ENCODE results near the gene GPR161.
"Not testable (repeated sequence)": the region's sequence is repeated elsewhere in the genome, so short reads cannot be mapped to it uniquely, and the experiment has no call there.

GPR161 gene, protein sequence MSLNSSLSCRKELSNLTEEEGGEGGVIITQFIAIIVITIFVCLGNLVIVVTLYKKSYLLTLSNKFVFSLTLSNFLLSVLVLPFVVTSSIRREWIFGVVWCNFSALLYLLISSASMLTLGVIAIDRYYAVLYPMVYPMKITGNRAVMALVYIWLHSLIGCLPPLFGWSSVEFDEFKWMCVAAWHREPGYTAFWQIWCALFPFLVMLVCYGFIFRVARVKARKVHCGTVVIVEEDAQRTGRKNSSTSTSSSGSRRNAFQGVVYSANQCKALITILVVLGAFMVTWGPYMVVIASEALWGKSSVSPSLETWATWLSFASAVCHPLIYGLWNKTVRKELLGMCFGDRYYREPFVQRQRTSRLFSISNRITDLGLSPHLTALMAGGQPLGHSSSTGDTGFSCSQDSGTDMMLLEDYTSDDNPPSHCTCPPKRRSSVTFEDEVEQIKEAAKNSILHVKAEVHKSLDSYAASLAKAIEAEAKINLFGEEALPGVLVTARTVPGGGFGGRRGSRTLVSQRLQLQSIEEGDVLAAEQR

GRCh38 chr1:168136709-168137514 is at the start of gene GPR161:
GPR161 (minus strand) TSS chr1:168136930; CDS start chr1:168104850, 32,080 bp downstream.
- peaks cover 17 to 24% of the 10 kb centered on the region in 2 donors for H3K27me3 Mint-ChIP-seq

GRCh38 chr1:168181063-168181720 is 44.5 kb upstream of the GPR161 start:
- not testable (repeated sequence) for H3K4me1 Mint-ChIP-seq; ATAC-seq (replicated peaks); H3K4me3 Mint-ChIP-seq

More at GRCh38 chr1:168136709-168137514, at the start of gene GPR161:
- peak within 1 kb of the TSS; percentile 78 for H3K27ac Mint-ChIP-seq
- H3K4me1 Mint-ChIP-seq, result peaks cover 23 to 26% of the 10 kb centered on the region in 2 donors
- DNase-seq (no peak), ATAC-seq (replicated peaks) (peak; percentile 41 to 57)
- peak within 1 kb of the TSS; percentile 89 to 90 for H3K4me3 Mint-ChIP-seq
- H3K9me3 Mint-ChIP-seq, result no peaks in the 10 kb centered on the region
- peaks cover 3 to 4% of the 10 kb centered on the region in 2 donors for H3K36me3 Mint-ChIP-seq

GRCh38 chr1:168180148-168180524 is 43.4 kb upstream of the GPR161 start:
- no peaks in the 10 kb centered on the region for H3K9me3 Mint-ChIP-seq
- DNase-seq (no peak), ATAC-seq (replicated peaks) (no peak)
- peaks cover 4 to 6% of the 10 kb centered on the region in 2 donors for H3K27me3 Mint-ChIP-seq
- H3K27ac Mint-ChIP-seq, result no peak overlapping the region
- peaks cover 1 to 4% of the 10 kb centered on the region in 2 donors for H3K36me3 Mint-ChIP-seq
- H3K4me3 Mint-ChIP-seq, result no peak overlapping the region
- peaks cover 0 to 5% of the 10 kb centered on the region in 2 donors for H3K4me1 Mint-ChIP-seq

More at GRCh38 chr1:168181063-168181720, 44.5 kb upstream of the GPR161 start:
- not testable (repeated sequence) for H3K9me3 Mint-ChIP-seq, DNase-seq, H3K27ac Mint-ChIP-seq, H3K36me3 Mint-ChIP-seq, H3K27me3 Mint-ChIP-seq

GRCh38 chr1:168179438-168180147 is 42.9 kb upstream of the GPR161 start:
- peaks cover 0 to 4% of the 10 kb centered on the region in 2 donors for H3K36me3 Mint-ChIP-seq
- H3K4me3 Mint-ChIP-seq, result no peak overlapping the region
- peaks cover 9 to 11% of the 10 kb centered on the region in 2 donors for H3K27me3 Mint-ChIP-seq
- no peak overlapping the region for H3K27ac Mint-ChIP-seq
- ATAC-seq (replicated peaks), result peak; percentile 17 to 31
- no peaks in the 10 kb centered on the region for H3K9me3 Mint-ChIP-seq
- peaks cover 0 to 5% of the 10 kb centered on the region in 2 donors for H3K4me1 Mint-ChIP-seq
- no peak for DNase-seq

GRCh38 chr1:168178638-168179437 is 42.1 kb upstream of the GPR161 start, which contains the start of gene TIPRL:
TIPRL (plus strand) TSS chr1:168178962; CDS start chr1:168179078, 116 bp downstream.
- H3K27me3 Mint-ChIP-seq, result peaks cover 9 to 14% of the 10 kb centered on the region in 2 donors
- peak; percentile 96 for DNase-seq
- peaks cover 0 to 2% of the 10 kb centered on the region in 2 donors for H3K36me3 Mint-ChIP-seq
- peaks cover 0 to 3% of the 10 kb centered on the region in 2 donors for H3K4me1 Mint-ChIP-seq
- peak; percentile 86 to 90 for ATAC-seq (replicated peaks)
- no peak within 1 kb of the TSS for H3K27ac Mint-ChIP-seq
- H3K4me3 Mint-ChIP-seq, result no peak within 1 kb of the TSS
- H3K9me3 Mint-ChIP-seq, result no peaks in the 10 kb centered on the region

DNA sequence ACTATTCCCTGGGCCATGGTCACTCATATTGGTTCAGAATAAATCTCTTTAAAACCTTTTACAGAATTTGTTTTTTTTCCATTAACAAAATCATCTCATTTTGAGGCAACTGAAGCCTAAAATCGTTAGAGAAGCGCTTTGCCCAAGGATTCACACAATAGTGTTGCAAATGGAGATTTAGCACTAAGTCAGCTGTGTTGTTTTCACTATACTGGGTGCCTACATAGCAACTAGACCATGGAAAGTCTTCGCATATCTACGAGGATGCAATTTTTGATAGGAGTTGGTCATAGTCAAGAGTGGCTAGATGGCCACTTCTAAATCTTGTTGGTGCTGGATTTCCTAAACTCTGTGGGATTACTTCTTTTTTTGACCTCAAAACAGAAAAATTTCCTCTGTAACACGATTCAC is 41.5 kb upstream of the GPR161 start:
- Mint-ChIP-seq H3K9me3 (no peaks in the 10 kb centered on the region), H3K36me3 (no peaks in the 10 kb centered on the region), H3K27me3 (peaks cover 15 to 20% of the 10 kb centered on the region in 2 donors), H3K4me1 (peaks cover 0 to 2% of the 10 kb centered on the region in 2 donors), H3K4me3 (no peak overlapping the region), H3K27ac (no peak overlapping the region)
- peak in 1 of 2 donors; percentile 2 for ATAC-seq (replicated peaks)
- no peak for DNase-seq

DNA sequence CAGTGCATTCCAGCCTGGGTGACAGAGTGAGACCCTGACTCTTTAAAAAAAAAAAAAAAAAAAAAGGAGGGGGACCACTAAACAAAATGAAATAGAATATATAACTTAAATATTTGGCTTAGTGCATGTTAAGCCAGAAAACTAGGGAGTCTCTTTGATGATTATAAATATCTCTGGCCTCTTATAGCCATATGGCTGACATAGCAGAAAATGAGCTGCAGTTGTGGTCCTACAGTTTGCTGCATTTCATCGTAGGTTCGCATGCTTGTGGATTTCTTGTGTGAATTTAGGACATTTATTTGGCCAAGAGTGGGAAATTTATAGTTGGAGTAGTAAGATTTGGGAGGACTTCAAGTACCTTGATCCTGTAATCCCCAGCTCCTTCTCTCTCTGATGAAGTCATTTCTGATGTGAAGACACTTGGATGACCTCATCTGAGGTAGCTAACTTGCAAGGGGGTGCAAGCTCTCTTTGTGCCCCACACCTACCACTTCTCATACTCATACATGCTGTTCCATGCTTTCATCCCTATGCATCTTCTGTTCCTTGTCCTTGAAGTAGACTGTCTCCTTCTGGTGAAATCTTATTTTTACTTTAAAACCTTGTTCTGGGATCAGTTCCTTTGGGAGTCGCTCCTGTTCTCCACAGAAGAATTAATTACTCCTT is 35.7 kb upstream of the GPR161 start:
- peaks cover 2 to 5% of the 10 kb centered on the region in 2 donors for H3K9me3 Mint-ChIP-seq
- H3K27me3 Mint-ChIP-seq, result peaks cover 18 to 20% of the 10 kb centered on the region in 2 donors
- H3K4me1 Mint-ChIP-seq, result peaks cover 6 to 15% of the 10 kb centered on the region in 2 donors
- H3K27ac Mint-ChIP-seq, result no peak overlapping the region
- DNase-seq (no peak), ATAC-seq (replicated peaks) (no peak)
- H3K36me3 Mint-ChIP-seq, result peaks cover 2 to 4% of the 10 kb centered on the region in 2 donors
- H3K4me3 Mint-ChIP-seq, result no peak overlapping the region

DNA sequence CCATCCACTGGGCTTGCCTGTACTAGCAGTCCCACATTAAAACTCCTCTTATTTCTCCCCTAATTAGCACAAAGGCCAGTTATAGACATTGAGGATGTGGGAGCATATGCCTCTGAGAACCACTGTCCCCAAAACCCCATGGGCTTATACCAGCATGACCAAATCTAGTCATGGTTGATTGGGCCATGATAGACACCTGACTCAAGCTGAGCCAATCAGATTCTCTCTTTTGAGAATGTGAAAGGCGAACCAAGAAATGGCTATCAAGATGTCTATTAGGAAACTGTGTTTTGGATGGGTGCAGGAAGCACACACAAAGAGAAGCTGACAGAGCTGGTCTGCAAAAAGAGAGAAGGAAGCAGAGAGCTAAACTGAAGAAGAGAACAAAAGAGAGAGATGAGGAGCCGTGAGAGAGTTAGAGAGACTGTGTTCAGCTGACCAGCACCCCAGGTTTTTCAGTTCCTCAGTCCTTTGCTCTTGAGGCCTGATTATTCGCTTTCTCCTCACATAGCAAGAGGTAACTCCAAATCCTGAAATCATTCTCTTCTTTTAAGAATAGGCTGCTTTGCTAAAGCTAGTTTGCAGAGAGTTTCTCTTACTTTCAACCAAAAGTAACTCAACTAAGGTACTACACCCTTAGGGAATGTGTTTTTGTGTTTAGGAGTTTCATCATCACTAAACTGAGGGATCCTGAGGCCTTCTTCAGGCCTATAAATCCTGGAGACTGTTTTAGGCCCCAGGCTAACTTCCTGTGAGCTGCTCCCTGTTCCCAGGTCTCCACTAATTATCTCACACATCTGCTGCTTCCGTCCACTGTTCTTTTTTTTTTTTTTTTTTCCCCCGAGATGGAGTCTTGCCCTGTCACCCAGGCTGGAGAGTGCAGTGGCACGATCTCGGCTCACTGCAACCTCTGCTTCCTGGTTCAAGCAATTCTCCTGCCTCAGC is 34.1 kb upstream of the GPR161 start:
- peak overlapping the region; percentile 88 for H3K27ac Mint-ChIP-seq
- H3K36me3 Mint-ChIP-seq, result peaks cover 2 to 4% of the 10 kb centered on the region in 2 donors
- H3K9me3 Mint-ChIP-seq, result peaks cover 2 to 5% of the 10 kb centered on the region in 2 donors
- H3K4me1 Mint-ChIP-seq, result peaks cover 6 to 15% of the 10 kb centered on the region in 2 donors
- ATAC-seq (replicated peaks) (peak; percentile 90 to 93), DNase-seq (no peak)
- H3K4me3 Mint-ChIP-seq, result peak overlapping the region in 1 of 2 donors; percentile 41
- peaks cover 18 to 20% of the 10 kb centered on the region in 2 donors for H3K27me3 Mint-ChIP-seq

- DNase-seq, result no peak
- Mint-ChIP-seq H3K27ac (no peak overlapping the region), H3K27me3 (no peaks in the 10 kb centered on the region), H3K4me3 (no peak overlapping the region), H3K9me3 (peaks cover 2 to 5% of the 10 kb centered on the region in 2 donors), H3K4me1 (peaks cover 14 to 39% of the 10 kb centered on the region in 2 donors), H3K36me3 (peaks cover 2 to 4% of the 10 kb centered on the region in 2 donors)
- ATAC-seq (replicated peaks), result no peak
Measured at GRCh38 chr1:168167806-168168205, 31.1 kb upstream of the GPR161 start.

GRCh38 chr1:168164771-168165170 is 28.0 kb upstream of the GPR161 start:
- DNase-seq, result no peak
- ATAC-seq (replicated peaks), result peak in 1 of 2 donors; percentile 20
- Mint-ChIP-seq H3K27me3 (peaks cover 0 to 5% of the 10 kb centered on the region in 2 donors), H3K27ac (no peak overlapping the region), H3K9me3 (peaks cover 12 to 14% of the 10 kb centered on the region in 2 donors), H3K36me3 (peaks cover 7 to 8% of the 10 kb centered on the region in 2 donors), H3K4me1 (peaks cover 7 to 24% of the 10 kb centered on the region in 2 donors), H3K4me3 (no peak overlapping the region)

DNA sequence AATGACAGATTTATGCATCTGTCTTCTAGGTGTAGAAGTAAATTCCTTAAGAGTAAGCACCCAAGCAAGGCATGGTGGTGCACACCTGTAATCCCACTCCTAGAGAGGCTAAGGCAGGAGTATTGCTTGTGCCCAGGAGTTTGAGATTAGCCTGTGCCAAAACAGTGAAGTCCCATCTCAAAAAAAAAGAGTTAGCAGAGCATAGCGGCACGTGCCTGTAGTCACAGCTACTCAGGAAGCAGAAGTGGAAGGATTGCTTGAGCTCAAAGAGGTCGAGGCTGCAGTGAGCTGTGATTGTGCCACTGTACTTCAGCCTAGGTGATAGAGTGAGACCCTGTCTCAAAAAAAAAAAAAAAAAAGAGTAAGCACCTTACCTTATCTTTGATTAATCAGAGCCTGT is 26.9 kb upstream of the GPR161 start:
- H3K36me3 Mint-ChIP-seq, result peaks cover 9 to 15% of the 10 kb centered on the region in 2 donors
- H3K4me3 Mint-ChIP-seq, result no peak overlapping the region
- peaks cover 7 to 24% of the 10 kb centered on the region in 2 donors for H3K4me1 Mint-ChIP-seq
- no peak overlapping the region for H3K27ac Mint-ChIP-seq
- ATAC-seq (replicated peaks) (peak; percentile 53 to 64), DNase-seq (no peak)
- peaks cover 16 to 17% of the 10 kb centered on the region in 2 donors for H3K9me3 Mint-ChIP-seq
- H3K27me3 Mint-ChIP-seq, result peaks cover 2 to 9% of the 10 kb centered on the region in 2 donors

Measured in stimulated activated naive B cell treated with anti-CD40 and anti-IgM and Interleukin-4, amounts not matched to agents 10 μg/mL and 1 μg/mL and 100 μg/mL, for 72 hours (primary cell).